ENCODE data around the gene SLC7A6.

SLC7A6 gene

GRCh38 chr16:68257906-68258800 lies 6.2 kb upstream of the SLC7A6 start:
- FAIRE-seq = no peak

- FAIRE-seq = no peak
Measured at GRCh38 chr16:68259007-68259825, 5.1 kb upstream of the SLC7A6 start.

DNA sequence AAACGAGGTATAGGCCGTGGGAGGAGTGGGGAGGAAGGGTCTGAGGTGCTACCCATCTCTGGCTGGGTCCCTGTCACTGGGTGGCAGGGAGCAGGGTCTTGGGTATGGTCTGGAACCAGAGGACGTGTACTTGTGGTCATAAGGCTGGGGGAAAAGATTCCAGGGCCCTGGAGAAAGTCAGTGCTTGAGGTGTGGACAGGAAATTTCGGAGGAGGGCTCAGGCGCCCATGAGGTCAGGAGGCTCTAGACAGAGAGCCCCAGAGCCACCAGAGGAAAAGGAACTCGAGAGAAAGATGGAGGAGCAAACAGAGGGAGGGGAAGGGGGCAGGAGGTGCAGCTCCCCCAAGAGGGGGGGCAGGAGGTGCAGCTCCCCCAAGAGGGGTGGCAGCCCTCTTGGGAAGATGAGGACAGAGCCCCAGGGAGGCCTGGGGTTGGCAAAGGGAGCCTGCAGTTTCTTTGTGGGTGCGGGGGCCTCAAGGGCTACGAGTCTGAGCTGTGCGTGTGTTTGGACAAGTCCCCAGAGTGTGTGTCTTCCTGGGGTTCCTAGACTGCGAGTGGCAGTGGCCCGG lies 683 bp upstream of the SLC7A6 start:
- no peak for FAIRE-seq

DNA sequence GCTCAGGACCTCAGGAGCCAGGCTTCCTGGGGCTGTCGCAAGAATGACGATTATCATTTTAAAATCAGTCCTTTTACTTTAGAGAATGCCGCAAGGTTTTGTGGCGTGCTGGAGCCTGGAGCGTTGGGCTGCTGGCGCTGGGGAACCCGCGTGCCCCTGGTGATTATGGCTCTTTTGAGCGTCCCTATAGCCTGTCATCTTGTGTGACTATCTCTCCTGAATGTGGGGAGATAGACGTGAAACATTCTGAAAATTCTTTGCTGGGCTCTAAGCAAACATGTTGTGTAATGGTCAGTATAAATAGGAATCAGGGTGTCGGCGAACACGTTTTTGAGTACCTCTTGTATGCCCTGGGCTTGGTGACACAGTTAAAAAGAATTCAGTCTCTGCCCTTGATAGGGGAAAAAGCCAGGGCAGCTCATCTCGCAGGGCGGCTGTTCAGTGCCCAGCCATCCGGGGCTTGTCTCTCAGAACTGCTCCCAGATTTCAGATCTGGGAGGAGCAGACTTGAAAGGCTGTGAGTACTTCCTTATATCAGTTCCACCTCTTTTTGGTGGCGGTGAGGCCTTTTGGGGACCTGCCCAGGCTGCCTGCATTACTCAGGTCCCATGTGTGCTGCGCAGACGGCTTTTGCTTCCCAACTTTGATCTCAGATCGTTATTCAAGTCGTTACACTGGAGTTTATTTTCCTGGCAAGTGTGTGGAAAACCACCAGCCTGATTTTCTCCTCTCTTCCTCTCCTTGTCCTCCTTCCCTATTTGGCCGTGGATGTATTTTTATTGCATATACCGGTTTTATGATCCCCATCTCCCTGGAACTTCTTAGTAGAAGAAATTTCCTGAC lies 973 bp downstream of the SLC7A6 start:
- FAIRE-seq = no peak

- FAIRE-seq = no peak
Measured at GRCh38 chr16:68267612-68268405, 3.5 kb downstream of the SLC7A6 start.

GRCh38 chr16:68269793-68270192 lies 5.5 kb downstream of the SLC7A6 start:
- FAIRE-seq = no peak

- FAIRE-seq = no peak
Measured at GRCh38 chr16:68270353-68270752, 6.0 kb downstream of the SLC7A6 start.

- no peak for FAIRE-seq
Measured at GRCh38 chr16:68272507-68273209, 8.3 kb downstream of the SLC7A6 start.

- no peak for FAIRE-seq
Measured at GRCh38 chr16:68273459-68273858, 9.1 kb downstream of the SLC7A6 start.

- no peak for FAIRE-seq
Measured at GRCh38 chr16:68273896-68274295, 9.6 kb downstream of the SLC7A6 start.

- FAIRE-seq = no peak
Measured at GRCh38 chr16:68274441-68274840, 10.1 kb downstream of the SLC7A6 start.

GRCh38 chr16:68275611-68276191 lies 11.4 kb downstream of the SLC7A6 start:
- FAIRE-seq = no peak

- no peak for FAIRE-seq
Measured at GRCh38 chr16:68276223-68276622, 11.9 kb downstream of the SLC7A6 start.

DNA sequence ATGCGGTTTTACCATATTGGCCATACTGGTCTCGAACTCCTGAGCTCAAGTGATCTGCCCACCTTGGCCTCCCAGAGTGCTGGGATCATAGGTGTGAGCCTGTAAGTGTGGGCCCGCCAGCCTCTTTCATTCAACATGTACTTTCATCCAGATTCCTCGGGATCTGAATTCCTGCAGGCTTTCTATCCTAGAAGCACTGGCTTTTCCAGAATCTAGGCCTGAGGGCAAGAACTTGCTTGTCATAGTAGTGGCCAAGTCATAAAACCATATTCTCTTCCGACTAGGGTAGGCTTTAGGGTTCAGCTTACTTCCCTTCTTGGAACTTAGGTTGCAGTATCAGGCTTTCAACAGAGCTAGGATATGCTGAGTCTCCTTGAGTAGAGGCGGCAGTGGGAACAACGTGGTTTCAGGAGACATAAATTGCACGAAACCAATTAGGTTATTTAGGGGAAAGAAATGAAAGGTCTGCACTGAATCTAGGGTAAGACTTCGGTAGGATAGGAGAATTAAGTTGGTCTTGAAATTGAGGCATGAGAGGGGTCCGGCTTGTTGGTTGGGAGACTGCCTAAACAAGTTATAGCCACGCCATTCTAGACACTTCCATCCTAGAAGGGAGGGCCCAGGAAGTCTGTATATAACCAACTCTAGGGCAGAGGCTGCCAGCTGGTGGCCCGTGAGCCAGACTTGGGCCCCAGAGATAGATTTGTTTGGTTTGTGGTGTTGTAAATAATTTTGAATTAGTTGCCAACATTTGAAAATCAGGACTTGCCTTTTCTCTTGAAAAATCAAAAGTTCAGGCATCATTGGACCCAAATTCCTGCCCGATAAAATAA lies 15.6 kb downstream of the SLC7A6 start:
- no peak for FAIRE-seq

GRCh38 chr16:68281368-68282063 lies 17.2 kb downstream of the SLC7A6 start:
- no peak for FAIRE-seq

GRCh38 chr16:68282064-68282452 lies 17.7 kb downstream of the SLC7A6 start:
- FAIRE-seq = no peak

GRCh38 chr16:68283346-68283745 lies 19.0 kb downstream of the SLC7A6 start:
- no peak for FAIRE-seq

DNA sequence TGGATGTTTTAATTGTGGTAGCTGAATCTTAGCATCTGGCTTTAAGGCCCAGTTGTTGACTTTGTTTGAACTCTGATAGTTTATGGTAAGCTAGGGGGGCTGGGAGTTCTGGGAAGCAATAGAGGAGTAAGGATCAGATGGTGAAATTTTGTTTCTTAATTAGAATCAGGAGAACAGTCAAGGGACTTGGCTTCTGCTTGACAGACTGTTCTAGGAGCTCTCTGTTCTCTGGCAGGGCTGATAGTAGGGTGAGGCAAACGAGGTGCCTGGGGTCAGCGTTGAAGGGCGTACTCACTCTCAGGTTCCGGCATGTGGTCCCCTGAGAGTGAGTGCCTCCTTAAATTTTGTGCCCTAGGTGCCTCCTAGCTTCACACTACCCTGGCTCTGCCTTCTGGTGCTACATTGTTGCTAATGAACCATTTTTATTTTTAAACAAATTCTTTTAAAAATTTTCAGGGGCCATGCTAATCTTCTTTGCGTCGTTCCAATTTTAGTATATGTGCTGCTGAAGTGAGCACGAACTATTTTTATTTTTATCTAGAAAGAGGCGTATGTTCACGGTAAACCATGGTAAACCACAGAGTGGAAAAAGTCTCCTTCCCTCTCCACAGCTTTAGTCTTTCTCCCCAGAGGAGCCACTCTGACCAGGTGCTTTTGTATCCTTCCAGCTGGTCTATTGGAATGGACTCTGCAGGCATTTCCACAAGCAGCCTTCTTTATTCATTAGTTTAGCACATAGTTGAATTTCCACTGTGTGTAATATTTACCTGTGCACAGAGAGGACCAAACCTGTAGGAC lies 19.7 kb downstream of the SLC7A6 start:
- FAIRE-seq = no peak
